Hepatocyte (in vitro differentiated cells): ENCODE measurements around the gene NUAK1. TPM values are rescaled to one million over a fixed set of nuclear protein-coding genes. Genes with fewer than 3 reads are reported as not detected.

Experiments
- DNase-seq: peaks from one replicate; pipeline ENCODE4 v3.0.0-alpha.2; 2016; ENCODE audit warnings: low spot score
- H2AFZ ChIP-seq: fragments of 200-600 bp; sonication (generic); 2 replicates; pipeline ENCODE4 v1.6.0; 2016; ENCODE audit warnings: antibody characterized with exemption, mild to moderate bottlenecking
- H3K27ac ChIP-seq: fragments of 200-600 bp; sonication (generic); 2 replicates; pipeline ENCODE4 v1.5.1; 2016; ENCODE audit warnings: mild to moderate bottlenecking
- H3K27me3 ChIP-seq: fragments of 200-600 bp; sonication (generic); 2 replicates; pipeline ENCODE4 v1.6.1; 2016
- H3K36me3 ChIP-seq: fragments of 200-600 bp; sonication (generic); replicated peaks from 2 replicates; pipeline ENCODE4 v1.5.1; 2016; ENCODE audit warnings: low read depth; ENCODE audit not compliant: insufficient read depth
- H3K4me1 ChIP-seq: fragments of 200-600 bp; sonication (generic); 2 replicates; pipeline ENCODE4 v1.5.1; 2016; ENCODE audit warnings: mild to moderate bottlenecking, moderate library complexity; ENCODE audit not compliant: insufficient read depth
- H3K4me2 ChIP-seq: fragments of 200-600 bp; sonication (generic); 2 replicates; pipeline ENCODE4 v1.6.0; 2016
- H3K4me3 ChIP-seq: fragments of 200-600 bp; sonication (generic); 2 replicates; pipeline ENCODE4 v1.5.1; 2016; ENCODE audit warnings: mild to moderate bottlenecking
- H3K79me2 ChIP-seq: fragments of 200-600 bp; sonication (generic); 2 replicates; pipeline ENCODE4 v1.6.0; 2017; ENCODE audit warnings: mild to moderate bottlenecking
- H3K9me2 ChIP-seq: fragments of 200-600 bp; sonication (generic); replicated peaks from 2 replicates; pipeline ENCODE4 v1.6.0; 2017; ENCODE audit warnings: mild to moderate bottlenecking; ENCODE audit not compliant: insufficient read depth
- H3K9me3 ChIP-seq: fragments of 200-600 bp; sonication (generic); 2 replicates; pipeline ENCODE4 v1.5.1; 2016; ENCODE audit warnings: low read depth, mild to moderate bottlenecking
- H4K20me1 ChIP-seq: fragments of 200-600 bp; sonication (generic); 2 replicates; pipeline ENCODE4 v1.6.0; 2016; ENCODE audit warnings: mild to moderate bottlenecking; ENCODE audit not compliant: insufficient read depth, poor library complexity, severe bottlenecking
- EZH2 ChIP-seq: fragments of 200-600 bp; sonication (generic); IDR thresholded peaks from 2 replicates; pipeline ENCODE4 v1.6.1; 2016; ENCODE audit warnings: antibody characterized with exemption, mild to moderate bottlenecking, borderline replicate concordance
- EZH2phosphoT487 ChIP-seq: fragments of 200-600 bp; sonication (generic); IDR thresholded peaks from one replicate; pipeline ENCODE4 v1.6.1; 2018; ENCODE audit warnings: antibody characterized with exemption, mild to moderate bottlenecking, low read depth, moderate library complexity; ENCODE audit not compliant: unreplicated experiment, severe bottlenecking
- WGBS: methylation state at CpG from one replicate; pipeline ENCODE4 v1.1.6; 2016; ENCODE audit warnings: low lambda C conversion rate; ENCODE audit errors: missing lambda C conversion rate; 5-methylcytosine and 5-hydroxymethylcytosine counted together
- polyA plus RNA-seq: library from polyadenylated mRNA; unstranded; fragments of >200 nt; fragmentation: Nextera tagmentation; extraction: Ambion mirVana; gene quantifications from 2 replicates; pipeline ENCODE4 v1.2.1, GENCODE V29; 2016
- total RNA-seq: library from RNA; depleted of rRNA; stranded (reverse); fragments of >200 nt; gene quantifications from 2 replicates; pipeline ENCODE4 v1.2.3, GENCODE V29; 2014
- TF ChIP-seq, protein P1 (sequence below): fragments of 200-600 bp; sonication (generic); IDR thresholded peaks from 2 replicates; pipeline ENCODE4 v1.5.1; 2016; ENCODE audit warnings: antibody characterized with exemption, mild to moderate bottlenecking; ENCODE audit not compliant: poor library complexity

NUAK1 gene
- total and polyA plus RNA-seq, 2 experiments from 2014 or later, result 3.5 to 13.0 TPM

DNA sequence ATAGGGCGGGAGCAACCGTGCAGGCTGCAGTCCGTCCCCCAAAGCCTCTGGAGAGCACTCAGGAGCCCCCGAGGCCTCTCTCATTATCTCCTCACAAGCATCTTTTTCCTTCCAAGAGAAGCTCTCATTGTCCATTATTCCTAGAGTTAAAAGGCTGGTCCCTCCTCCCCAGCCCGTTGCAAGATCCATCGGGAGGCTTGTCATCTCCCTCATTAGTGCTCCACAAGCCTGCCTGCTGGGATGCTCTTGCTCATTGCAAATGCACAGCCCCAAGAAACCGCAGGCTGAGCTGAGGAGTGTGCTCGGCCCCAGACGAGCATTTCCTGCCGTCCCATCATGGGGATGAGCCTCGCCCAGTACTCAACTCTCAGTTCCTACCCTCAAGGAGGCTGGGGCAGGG, 23.3 kb downstream of the NUAK1 start:
- Histone ChIP-seq H3K4me3 (no peak overlapping the region), H2AFZ (no peak overlapping the region), H3K27me3 (no peaks in the 10 kb centered on the region), H3K27ac (no peak overlapping the region), H4K20me1 (no peaks in the 10 kb centered on the region), H3K9me2 (no peaks in the 10 kb centered on the region), H3K4me2 (no peak overlapping the region), H3K36me3 (no peaks in the 10 kb centered on the region), H3K79me2 (peaks cover 69% of the 10 kb centered on the region), H3K4me1 (peaks cover 62% of the 10 kb centered on the region), H3K9me3 (no peaks in the 10 kb centered on the region)
- no peak for DNase-seq
- 68% methylated on average over 11 of the region's 11 CpGs for WGBS
- TF ChIP-seq, protein P1, sequence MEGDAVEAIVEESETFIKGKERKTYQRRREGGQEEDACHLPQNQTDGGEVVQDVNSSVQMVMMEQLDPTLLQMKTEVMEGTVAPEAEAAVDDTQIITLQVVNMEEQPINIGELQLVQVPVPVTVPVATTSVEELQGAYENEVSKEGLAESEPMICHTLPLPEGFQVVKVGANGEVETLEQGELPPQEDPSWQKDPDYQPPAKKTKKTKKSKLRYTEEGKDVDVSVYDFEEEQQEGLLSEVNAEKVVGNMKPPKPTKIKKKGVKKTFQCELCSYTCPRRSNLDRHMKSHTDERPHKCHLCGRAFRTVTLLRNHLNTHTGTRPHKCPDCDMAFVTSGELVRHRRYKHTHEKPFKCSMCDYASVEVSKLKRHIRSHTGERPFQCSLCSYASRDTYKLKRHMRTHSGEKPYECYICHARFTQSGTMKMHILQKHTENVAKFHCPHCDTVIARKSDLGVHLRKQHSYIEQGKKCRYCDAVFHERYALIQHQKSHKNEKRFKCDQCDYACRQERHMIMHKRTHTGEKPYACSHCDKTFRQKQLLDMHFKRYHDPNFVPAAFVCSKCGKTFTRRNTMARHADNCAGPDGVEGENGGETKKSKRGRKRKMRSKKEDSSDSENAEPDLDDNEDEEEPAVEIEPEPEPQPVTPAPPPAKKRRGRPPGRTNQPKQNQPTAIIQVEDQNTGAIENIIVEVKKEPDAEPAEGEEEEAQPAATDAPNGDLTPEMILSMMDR, result no peak
- TF ChIP-seq EZH2phosphoT487, result no peak
- no peak for TF ChIP-seq EZH2

DNA sequence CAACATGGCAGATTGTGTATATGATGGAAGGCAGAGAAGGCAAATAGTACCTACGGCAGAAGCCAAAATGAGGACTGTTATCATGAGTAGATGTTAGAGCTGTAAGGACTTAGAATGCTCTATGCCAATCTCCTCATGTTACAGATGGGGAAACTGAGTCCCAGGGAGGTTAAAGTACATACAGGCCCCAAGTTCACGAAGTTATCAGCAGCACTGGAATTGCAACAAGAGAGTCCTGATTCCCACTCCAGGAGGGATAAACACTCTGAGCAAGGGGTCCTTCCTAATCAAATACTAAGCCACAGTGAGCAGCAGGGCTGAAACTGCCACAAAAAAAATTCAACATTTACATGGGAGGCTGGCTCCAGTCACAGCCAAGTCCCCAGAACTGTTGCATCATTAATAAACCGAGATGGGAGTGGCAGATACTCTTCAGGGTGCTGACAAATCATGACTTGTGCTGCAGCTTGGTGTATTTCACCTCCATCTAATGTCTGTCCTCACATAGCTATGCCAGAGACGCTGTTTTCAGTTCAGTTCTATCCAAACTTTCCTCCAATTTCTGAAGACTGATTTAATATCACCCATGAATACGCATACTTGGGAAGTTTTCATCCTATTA, 24.2 kb downstream of the NUAK1 start:
- H4K20me1 ChIP-seq, result no peaks in the 10 kb centered on the region
- no peak for DNase-seq
- no peaks in the 10 kb centered on the region for H3K9me3 ChIP-seq
- peaks cover 62% of the 10 kb centered on the region for H3K4me1 ChIP-seq
- H3K27me3 ChIP-seq, result no peaks in the 10 kb centered on the region
- no peak overlapping the region for H3K4me3 ChIP-seq
- H3K9me2 ChIP-seq, result no peaks in the 10 kb centered on the region
- H3K36me3 ChIP-seq, result no peaks in the 10 kb centered on the region
- peaks cover 70% of the 10 kb centered on the region for H3K79me2 ChIP-seq
- 89% methylated on average over 5 of the region's 5 CpGs for WGBS
- H3K4me2 ChIP-seq, result no peak overlapping the region
- H2AFZ ChIP-seq, result no peak overlapping the region
- H3K27ac ChIP-seq, result no peak overlapping the region
- TF ChIP-seq EZH2phosphoT487 (no peak), EZH2 (no peak)
- TF ChIP-seq, protein P1, result no peak

DNA sequence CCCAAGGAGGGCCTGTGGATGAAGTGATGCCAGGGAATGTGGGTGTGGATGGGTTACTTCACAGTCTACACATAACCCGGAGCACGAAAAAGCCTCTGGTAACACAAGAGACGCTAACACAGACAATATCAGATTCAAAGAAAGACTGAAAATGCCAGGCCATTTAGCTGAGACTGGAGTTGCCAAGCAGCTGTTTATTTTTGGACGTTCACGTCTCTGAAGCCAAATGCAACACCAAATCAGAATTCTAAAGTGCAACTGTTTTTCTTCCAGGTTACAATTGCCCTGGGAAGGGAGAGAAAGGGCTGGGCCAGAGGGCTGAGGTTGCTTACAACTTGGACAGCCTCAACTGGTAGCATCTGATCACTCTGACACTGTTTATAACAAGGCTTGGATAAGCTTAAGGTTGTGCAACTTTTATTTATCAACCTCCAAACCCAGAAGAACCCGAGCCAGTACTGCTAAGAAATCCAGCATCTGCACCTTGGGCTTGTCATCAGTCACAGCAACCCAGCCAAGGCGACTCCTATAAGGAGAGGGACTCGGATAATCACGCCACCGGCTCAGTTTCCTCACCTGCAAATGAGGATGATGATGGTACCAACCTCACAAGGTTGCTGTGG, 24.8 kb downstream of the NUAK1 start:
- H3K79me2 ChIP-seq, result peaks cover 71% of the 10 kb centered on the region
- WGBS, result 68% methylated on average over 10 of the region's 10 CpGs
- no peaks in the 10 kb centered on the region for H3K36me3 ChIP-seq
- no peak for TF ChIP-seq EZH2
- TF ChIP-seq EZH2phosphoT487, result no peak
- TF ChIP-seq, protein P1, result no peak
- DNase-seq, result no peak
- no peaks in the 10 kb centered on the region for H3K9me2 ChIP-seq
- no peaks in the 10 kb centered on the region for H3K9me3 ChIP-seq
- H2AFZ ChIP-seq, result no peak overlapping the region
- H3K27me3 ChIP-seq, result no peaks in the 10 kb centered on the region
- peaks cover 62% of the 10 kb centered on the region for H3K4me1 ChIP-seq
- no peak overlapping the region for H3K4me2 ChIP-seq
- no peak overlapping the region for H3K27ac ChIP-seq
- H4K20me1 ChIP-seq, result no peaks in the 10 kb centered on the region
- no peak overlapping the region for H3K4me3 ChIP-seq
